Adipocyte (in vitro differentiated cells): ENCODE measurements around the gene TRDN.

ENCODE experiments used
- DNase-seq: peaks from one replicate; pipeline ENCODE4 v3.0.0-alpha.2; 2015; ENCODE audit warnings: low read depth
- H3K27me3 ChIP-seq: replicated peaks from 2 replicates; pipeline ENCODE4 v1.7.0; 2013; ENCODE audit warnings: mild to moderate bottlenecking, low read length, moderate library complexity; ENCODE audit not compliant: control insufficient read depth, insufficient read depth
- H3K36me3 ChIP-seq: 2 replicates; pipeline ENCODE4 v1.7.0; 2013; ENCODE audit warnings: low read length, mild to moderate bottlenecking, moderate library complexity; ENCODE audit not compliant: control insufficient read depth, insufficient read depth, severe bottlenecking
- H3K4me1 ChIP-seq: 2 replicates; pipeline ENCODE4 v1.7.0; 2013; ENCODE audit warnings: mild to moderate bottlenecking, low read length, moderate library complexity; ENCODE audit not compliant: control insufficient read depth, insufficient read depth
- H3K4me3 ChIP-seq: 2 replicates; pipeline ENCODE4 v1.7.0; 2013; ENCODE audit warnings: mild to moderate bottlenecking, low read length, moderate library complexity
- H3K9ac ChIP-seq: 2 replicates; pipeline ENCODE4 v1.7.0; 2013; ENCODE audit warnings: mild to moderate bottlenecking, low read length, moderate library complexity
- H3K9me3 ChIP-seq: 2 replicates; pipeline ENCODE4 v1.7.0; 2013; ENCODE audit warnings: mild to moderate bottlenecking, low read length, moderate library complexity; ENCODE audit not compliant: control insufficient read depth

The TRDN gene

GRCh38 chr6:123439371-123439770 is 197.4 kb downstream of the TRDN start:
- H3K9me3 ChIP-seq, result no peaks in the 10 kb centered on the region
- DNase-seq, result no peak
- H3K4me1 ChIP-seq, result no peaks in the 10 kb centered on the region
- H3K36me3 ChIP-seq, result no peaks in the 10 kb centered on the region
- H3K4me3 ChIP-seq, result no peak overlapping the region
- H3K9ac ChIP-seq, result no peak overlapping the region
- no peaks in the 10 kb centered on the region for H3K27me3 ChIP-seq

DNA sequence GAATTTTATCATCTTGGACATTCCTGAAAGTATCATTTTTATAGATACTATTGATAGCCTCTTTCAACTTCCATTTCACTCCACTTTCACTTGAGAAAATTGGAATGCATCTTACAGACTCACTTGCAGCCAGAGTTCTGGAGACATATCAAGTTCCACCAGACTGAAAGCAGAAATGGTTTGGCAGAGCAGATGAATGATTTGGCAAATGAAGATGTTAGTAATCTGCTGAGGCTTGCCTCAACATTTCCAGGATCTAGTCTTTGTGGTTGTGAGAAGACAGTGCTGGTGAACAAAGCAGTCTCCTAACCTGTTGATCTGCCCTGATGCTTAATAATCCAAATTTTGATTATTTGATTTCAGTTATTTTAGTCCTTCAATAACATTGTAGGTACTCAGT is 202.6 kb downstream of the TRDN start:
- Histone ChIP-seq H3K9ac (no peak overlapping the region), H3K9me3 (no peaks in the 10 kb centered on the region), H3K27me3 (no peaks in the 10 kb centered on the region), H3K36me3 (no peaks in the 10 kb centered on the region), H3K4me3 (no peak overlapping the region), H3K4me1 (no peaks in the 10 kb centered on the region)
- no peak for DNase-seq

DNA sequence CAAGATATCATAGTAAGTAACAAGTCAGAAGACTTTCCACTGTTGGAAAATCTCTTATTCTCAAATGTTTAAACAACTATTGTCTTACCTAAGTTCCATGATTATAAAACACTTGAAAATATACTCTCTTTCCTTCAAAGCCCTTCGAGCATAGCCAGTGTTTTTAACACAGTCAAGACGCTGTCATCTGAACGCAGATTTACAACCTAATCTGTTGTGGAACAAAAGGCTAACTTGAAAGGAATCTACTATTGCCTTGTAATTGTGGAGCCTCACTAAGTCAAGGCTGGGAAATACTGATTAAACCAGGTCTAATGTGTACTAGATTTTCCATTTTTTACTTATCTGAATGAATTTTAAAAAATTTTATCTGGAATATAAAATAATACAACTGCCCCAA is 205.8 kb downstream of the TRDN start:
- no peak for DNase-seq
- Histone ChIP-seq H3K9me3 (no peaks in the 10 kb centered on the region), H3K36me3 (no peaks in the 10 kb centered on the region), H3K4me3 (no peak overlapping the region), H3K27me3 (no peaks in the 10 kb centered on the region), H3K9ac (no peak overlapping the region), H3K4me1 (no peaks in the 10 kb centered on the region)

- no peaks in the 10 kb centered on the region for H3K36me3 ChIP-seq
- no peak overlapping the region for H3K9ac ChIP-seq
- no peaks in the 10 kb centered on the region for H3K9me3 ChIP-seq
- no peak for DNase-seq
- H3K4me1 ChIP-seq, result no peaks in the 10 kb centered on the region
- no peaks in the 10 kb centered on the region for H3K27me3 ChIP-seq
- no peak overlapping the region for H3K4me3 ChIP-seq
These were observed 209.7 kb downstream of the TRDN start for GRCh38 chr6:123427008-123427407.

GRCh38 chr6:123423130-123423529 is 213.6 kb downstream of the TRDN start:
- no peak overlapping the region for H3K9ac ChIP-seq
- no peaks in the 10 kb centered on the region for H3K9me3 ChIP-seq
- DNase-seq, result no peak
- no peak overlapping the region for H3K4me3 ChIP-seq
- H3K36me3 ChIP-seq, result no peaks in the 10 kb centered on the region
- H3K27me3 ChIP-seq, result peaks cover 5% of the 10 kb centered on the region
- H3K4me1 ChIP-seq, result no peaks in the 10 kb centered on the region

DNA sequence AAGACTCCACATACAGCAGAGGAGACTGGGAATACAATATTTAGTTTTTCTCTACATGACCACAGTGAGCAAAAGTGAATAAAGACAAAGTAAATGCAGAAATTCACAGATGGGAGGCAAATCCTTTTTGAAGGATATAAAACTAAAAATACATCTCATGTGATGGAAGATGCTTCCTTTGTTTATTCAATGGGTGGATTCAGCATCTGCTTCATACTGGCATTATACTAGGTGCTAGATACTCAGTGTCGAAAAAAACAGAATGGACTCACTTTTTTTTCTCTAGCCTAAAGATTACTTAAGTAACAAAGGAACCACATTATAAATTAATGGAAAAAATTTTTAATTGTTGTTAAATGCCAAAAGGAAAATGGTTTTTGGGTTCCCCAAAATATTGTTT is 216.2 kb downstream of the TRDN start:
- H3K9me3 ChIP-seq, result no peaks in the 10 kb centered on the region
- DNase-seq, result no peak
- no peaks in the 10 kb centered on the region for H3K4me1 ChIP-seq
- no peaks in the 10 kb centered on the region for H3K36me3 ChIP-seq
- peaks cover 5% of the 10 kb centered on the region for H3K27me3 ChIP-seq
- H3K9ac ChIP-seq, result no peak overlapping the region
- no peak overlapping the region for H3K4me3 ChIP-seq

- peaks cover 5% of the 10 kb centered on the region for H3K27me3 ChIP-seq
- no peak overlapping the region for H3K4me3 ChIP-seq
- DNase-seq, result no peak
- H3K4me1 ChIP-seq, result no peaks in the 10 kb centered on the region
- H3K9ac ChIP-seq, result no peak overlapping the region
- no peaks in the 10 kb centered on the region for H3K9me3 ChIP-seq
- H3K36me3 ChIP-seq, result no peaks in the 10 kb centered on the region
These were observed 218.7 kb downstream of the TRDN start for GRCh38 chr6:123418071-123418470.

DNA sequence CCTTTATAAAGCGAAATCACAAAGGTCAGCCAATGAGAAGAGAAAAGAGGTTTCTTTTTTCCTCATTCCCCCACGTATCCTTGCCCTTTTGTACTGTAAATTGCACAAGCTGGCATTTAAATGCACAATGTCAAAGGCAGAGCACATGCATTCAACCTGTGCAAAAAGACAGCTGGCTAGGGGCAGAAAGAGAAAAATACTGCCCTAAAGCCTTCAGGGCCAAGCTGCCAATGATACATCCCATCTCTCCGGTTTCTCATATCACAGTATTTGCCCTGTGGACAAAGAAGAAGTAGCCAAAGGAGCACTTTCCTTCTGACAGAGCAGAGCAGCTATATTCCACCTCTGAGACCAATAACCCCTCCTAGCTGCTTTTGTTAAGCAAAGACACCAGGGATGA is 219.2 kb downstream of the TRDN start:
- DNase-seq, result no peak
- Histone ChIP-seq H3K4me3 (no peak overlapping the region), H3K27me3 (peaks cover 5% of the 10 kb centered on the region), H3K4me1 (no peaks in the 10 kb centered on the region), H3K9me3 (no peaks in the 10 kb centered on the region), H3K9ac (no peak overlapping the region), H3K36me3 (no peaks in the 10 kb centered on the region)

DNA sequence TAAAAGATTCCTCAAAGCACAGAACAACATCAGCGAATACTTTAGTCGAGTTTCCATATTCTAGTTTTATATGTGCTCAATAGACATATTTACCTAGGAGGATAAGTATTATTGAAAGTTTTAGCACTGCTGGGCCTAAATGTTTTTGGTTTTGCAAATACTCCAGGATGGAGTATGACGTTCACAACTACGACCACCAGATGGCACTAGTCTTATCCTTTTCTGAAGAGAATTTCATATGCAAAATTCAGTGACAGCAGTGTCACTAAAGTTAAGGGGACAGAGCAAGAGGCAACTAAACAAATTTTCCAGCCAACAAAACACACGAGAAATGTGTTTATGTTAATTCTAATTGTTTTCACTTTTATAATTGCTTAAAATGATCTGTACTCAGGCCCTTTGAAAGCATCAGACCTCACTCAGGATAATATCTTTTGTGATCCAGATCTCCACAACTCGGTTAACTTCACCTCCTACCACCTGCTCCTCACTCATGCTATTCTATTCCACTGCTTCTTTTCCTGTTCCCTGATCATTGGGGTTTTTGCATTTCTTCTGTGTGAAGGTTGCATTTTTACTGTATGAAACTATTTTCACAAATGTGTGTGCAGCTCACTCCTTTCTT is 220.8 kb downstream of the TRDN start:
- Histone ChIP-seq H3K36me3 (no peaks in the 10 kb centered on the region), H3K4me1 (no peaks in the 10 kb centered on the region), H3K4me3 (no peak overlapping the region), H3K9me3 (no peaks in the 10 kb centered on the region), H3K27me3 (peaks cover 5% of the 10 kb centered on the region), H3K9ac (no peak overlapping the region)
- peak; percentile 77 for DNase-seq

GRCh38 chr6:123404975-123405374 is 231.8 kb downstream of the TRDN start:
- H3K4me3 ChIP-seq, result no peak overlapping the region
- H3K9me3 ChIP-seq, result no peaks in the 10 kb centered on the region
- H3K9ac ChIP-seq, result no peak overlapping the region
- no peaks in the 10 kb centered on the region for H3K4me1 ChIP-seq
- DNase-seq, result no peak
- no peaks in the 10 kb centered on the region for H3K36me3 ChIP-seq
- H3K27me3 ChIP-seq, result no peaks in the 10 kb centered on the region

GRCh38 chr6:123402052-123402451 is 234.7 kb downstream of the TRDN start:
- H3K9me3 ChIP-seq, result no peaks in the 10 kb centered on the region
- H3K4me1 ChIP-seq, result no peaks in the 10 kb centered on the region
- H3K36me3 ChIP-seq, result no peaks in the 10 kb centered on the region
- no peak overlapping the region for H3K4me3 ChIP-seq
- H3K9ac ChIP-seq, result no peak overlapping the region
- no peak for DNase-seq
- no peaks in the 10 kb centered on the region for H3K27me3 ChIP-seq

DNA sequence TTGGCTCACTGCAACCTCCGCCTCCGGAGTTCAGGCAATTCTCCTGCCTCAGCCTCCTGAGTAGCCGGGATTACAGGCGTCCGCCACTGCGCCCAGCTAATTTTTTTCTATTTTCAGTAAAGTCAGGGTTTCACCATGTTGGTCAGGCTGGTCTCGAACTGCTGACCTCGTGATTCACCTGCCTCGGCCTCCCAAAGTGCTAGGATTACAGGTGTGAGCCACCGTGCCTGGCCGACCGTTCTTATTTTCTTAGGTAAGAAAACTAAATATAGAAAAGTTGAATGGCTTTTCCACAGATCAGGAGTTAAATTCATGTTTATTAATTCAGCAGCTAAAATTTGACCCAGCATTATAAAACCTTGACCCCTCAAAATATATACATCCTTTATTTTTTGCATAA is 238.7 kb downstream of the TRDN start:
- no peaks in the 10 kb centered on the region for H3K36me3 ChIP-seq
- no peaks in the 10 kb centered on the region for H3K9me3 ChIP-seq
- DNase-seq, result no peak
- H3K27me3 ChIP-seq, result no peaks in the 10 kb centered on the region
- H3K4me1 ChIP-seq, result no peaks in the 10 kb centered on the region
- no peak overlapping the region for H3K9ac ChIP-seq
- H3K4me3 ChIP-seq, result no peak overlapping the region
